Measurements from ENCODE around the gene TBC1D12. TPM values are rescaled to one million over a fixed set of nuclear protein-coding genes. Genes with fewer than 3 reads are reported as not detected.
"Not testable (repeated sequence)": the region's sequence is repeated elsewhere in the genome, so short reads cannot be mapped to it uniquely, and the experiment has no call there.

TBC1D12 gene
- total RNA-seq, 2 experiments from 2014 or later, result 0.55 to 0.93 TPM

- POLR2A ChIA-PET, result no interaction called here
- CTCF ChIA-PET, result interaction anchor here (0.5 kb wide), 1 partner anchor 1326 kb away, joined by 4 read pairs; no protein-coding TSS in a partner anchor
These were observed 119.2 kb downstream of the TBC1D12 start for GRCh38 chr10:94521276-94522250.

- CTCF ChIA-PET, result no interaction called here
- POLR2A ChIA-PET, result no interaction called here
These were observed 121.8 kb downstream of the TBC1D12 start for GRCh38 chr10:94524146-94524545.

- CTCF ChIA-PET, result no interaction called here
These were observed 122.4 kb downstream of the TBC1D12 start for GRCh38 chr10:94524711-94525110.

DNA sequence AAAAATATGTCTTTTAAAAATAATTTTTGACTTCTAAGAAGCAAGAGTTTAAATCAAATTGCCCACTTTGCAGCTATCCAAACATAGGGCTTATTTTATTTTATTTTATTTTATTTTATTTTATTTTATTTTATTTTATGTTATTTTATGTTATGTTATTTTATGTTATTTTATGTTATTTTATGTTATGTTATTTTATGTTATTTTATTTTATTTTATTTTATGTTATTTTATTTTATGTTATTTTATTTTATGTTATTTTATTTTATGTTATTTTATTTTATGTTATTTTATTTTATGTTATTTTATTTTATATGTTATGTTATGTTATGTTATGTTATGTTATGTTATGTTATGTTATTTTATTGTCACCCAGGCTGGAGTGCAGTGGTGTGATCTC lies 129.2 kb downstream of the TBC1D12 start:
- POLR2A ChIA-PET, CTCF ChIA-PET: not testable (repeated sequence)

More at GRCh38 chr10:94524711-94525110, 122.4 kb downstream of the TBC1D12 start:
- POLR2A ChIA-PET, result no interaction called here

DNA sequence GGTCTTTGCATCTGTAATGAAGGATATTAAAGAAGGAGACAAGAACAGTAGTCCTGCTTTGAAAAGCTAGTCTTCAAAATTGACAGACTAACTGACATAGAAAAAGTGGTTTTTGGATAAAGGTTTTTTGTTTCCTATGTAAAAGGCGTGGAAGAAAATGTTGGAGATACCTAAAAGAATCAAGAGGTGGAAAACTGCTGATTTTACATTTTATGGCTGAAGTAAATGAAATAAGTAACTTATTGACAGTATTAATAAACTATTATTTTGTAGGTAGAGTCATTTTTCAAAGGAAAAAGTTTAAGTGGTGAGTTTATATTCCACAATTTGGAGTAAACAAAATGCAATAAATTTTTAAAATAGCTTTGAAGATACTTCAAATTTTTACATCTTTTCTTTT lies 130.7 kb downstream of the TBC1D12 start:
- CTCF ChIA-PET, result no interaction called here
- POLR2A ChIA-PET, result no interaction called here

DNA sequence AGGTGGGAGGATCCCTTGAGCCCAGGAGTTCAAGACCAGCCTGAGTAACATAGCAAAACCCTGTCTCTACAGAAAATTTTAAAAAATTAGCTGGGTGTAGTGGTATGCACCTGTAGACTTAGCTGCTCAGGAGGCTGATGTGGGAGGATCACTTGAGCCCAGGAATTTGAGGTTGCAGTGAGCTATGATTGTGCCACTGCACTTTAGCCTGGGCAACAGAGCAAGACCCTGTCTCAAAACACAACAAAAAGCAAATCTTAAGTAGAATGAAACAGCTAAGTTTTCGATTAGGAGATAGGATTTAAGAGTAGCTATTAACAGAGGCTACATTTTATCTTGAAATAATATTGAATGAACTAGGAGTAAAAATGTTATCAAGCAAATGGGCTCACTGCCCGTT lies 139.9 kb downstream of the TBC1D12 start:
- CTCF ChIA-PET, result not testable (repeated sequence)
- POLR2A ChIA-PET, result interaction anchor here (0.8 kb wide), 1 partner anchor 20 kb away, joined by 8 read pairs; no protein-coding TSS in a partner anchor

DNA sequence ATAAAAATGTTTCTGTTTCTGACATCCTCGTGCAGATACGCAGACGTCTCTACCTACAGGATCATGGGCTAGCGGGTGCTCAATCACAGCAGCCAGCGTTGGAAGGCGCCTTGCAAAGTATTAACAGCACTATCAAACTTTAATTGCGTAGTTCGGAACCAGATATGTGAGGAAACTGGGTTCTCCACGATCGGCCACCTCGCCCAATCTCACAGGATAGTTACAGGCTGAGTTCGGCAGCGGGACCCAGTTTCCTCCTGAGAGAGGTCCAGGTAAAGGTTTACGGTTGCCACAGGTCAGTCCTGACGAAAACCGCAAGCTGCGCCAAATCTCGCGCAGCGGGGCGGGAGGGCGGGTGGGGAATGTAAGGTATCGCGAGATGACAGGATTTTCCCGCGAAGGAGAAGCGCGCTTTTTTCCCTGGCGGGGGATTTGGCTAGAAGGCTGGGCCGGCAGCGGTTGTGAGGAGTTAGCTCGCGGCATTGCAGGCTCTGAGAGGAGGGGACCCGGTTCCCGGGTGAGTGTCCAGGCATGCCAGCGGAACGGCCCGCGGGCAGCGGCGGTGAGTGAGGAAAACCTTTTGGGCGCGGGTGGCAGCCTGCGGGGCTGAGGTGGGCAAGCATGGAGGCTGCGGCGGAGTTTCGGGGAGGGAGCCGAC lies 143.2 kb downstream of the TBC1D12 start, which contains the start of gene HELLS:
TSS of gene HELLS (plus strand) at position 398 of the 658 bp plus-strand sequence. CDS start at position 532, 134 bp downstream.
- ChIA-PET CTCF (interaction anchor here (0.6 kb wide), 1 partner anchor 15 kb away, joined by 3 read pairs; no protein-coding TSS in a partner anchor), POLR2A (no interaction called here)

- ChIA-PET CTCF (no interaction called here), POLR2A (no interaction called here)
These were observed 143.9 kb downstream of the TBC1D12 start for GRCh38 chr10:94546049-94546900.

DNA sequence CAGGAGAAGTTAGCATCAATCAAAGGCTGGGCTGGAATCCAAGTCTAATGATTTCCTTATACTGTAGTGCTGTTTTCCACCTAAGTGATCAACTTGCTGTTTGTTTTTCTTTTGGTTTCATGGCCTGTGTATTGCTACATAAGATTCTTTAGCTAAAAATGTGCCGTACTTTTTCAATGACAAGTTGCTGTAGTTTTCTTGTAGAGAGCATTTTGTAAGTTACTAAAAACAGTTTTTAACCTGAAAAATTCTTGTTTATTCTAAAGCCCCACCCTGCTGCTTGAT lies 144.5 kb downstream of the TBC1D12 start:
- CTCF ChIA-PET, result no interaction called here

GRCh38 chr10:94549221-94549620 lies 146.9 kb downstream of the TBC1D12 start:
- CTCF ChIA-PET, result no interaction called here
- POLR2A ChIA-PET, result no interaction called here

More for the DNA sequence above, 144.5 kb downstream of the TBC1D12 start:
- POLR2A ChIA-PET, result no interaction called here

DNA sequence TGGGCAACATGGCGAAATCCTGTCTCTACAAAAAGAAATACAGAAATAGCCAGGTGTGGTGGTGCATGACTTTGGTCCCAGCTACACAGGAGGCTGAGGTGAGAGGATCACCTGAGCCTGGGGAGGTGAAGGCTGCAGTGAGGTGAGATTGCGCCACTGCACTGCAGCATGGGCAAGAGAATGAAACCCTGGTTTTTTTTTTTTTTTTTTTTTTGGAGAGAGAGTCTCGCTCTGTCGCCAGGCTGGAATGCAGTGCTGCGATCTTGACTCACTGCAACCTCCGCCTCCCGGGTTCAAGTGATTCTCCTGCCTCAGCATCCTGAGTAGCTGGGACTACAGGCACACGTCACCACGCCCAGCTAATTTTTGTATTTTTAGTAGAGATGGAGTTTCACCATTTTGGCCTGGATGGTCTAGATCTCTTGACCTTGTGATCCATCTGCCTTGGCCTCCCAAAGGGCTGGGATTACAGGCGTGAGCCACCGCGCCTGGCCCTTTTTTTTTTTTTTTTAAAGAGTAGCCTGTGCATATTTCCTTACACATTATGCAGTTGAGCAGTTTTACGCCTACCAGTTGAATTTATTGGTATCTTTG lies 165.5 kb downstream of the TBC1D12 start:
- POLR2A ChIA-PET, result not testable (repeated sequence)
- CTCF ChIA-PET, result interaction anchor here (0.7 kb wide), 1 partner anchor 100 kb away, joined by 3 read pairs; no protein-coding TSS in a partner anchor

- CTCF ChIA-PET, result no interaction called here
- POLR2A ChIA-PET, result interaction anchor here (1.0 kb wide), 1 partner anchor 8 kb away, joined by 3 read pairs; no protein-coding TSS in a partner anchor
These were observed 168.7 kb downstream of the TBC1D12 start for GRCh38 chr10:94571081-94571480.

DNA sequence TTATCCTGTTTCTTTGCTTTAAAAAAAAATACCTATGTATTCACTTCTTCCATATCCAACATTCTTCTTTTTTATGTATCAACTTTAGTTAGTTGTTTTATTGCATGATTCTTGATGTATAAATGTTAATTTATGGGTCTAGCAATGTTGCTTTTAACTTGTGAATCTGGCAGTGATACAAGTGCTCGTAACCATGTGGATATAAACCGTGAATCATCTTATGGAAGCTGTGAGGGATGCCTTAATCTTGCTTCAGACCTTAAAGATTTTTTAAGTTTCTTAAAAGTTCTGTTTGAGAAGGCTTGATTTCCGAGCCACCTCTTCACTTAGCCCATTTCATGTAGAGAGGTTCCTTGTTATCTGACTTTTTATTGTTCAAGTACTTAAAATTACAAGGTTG lies 169.2 kb downstream of the TBC1D12 start:
- POLR2A ChIA-PET, result interaction anchor here (1.0 kb wide), 1 partner anchor 8 kb away, joined by 3 read pairs; no protein-coding TSS in a partner anchor
- CTCF ChIA-PET, result no interaction called here

GRCh38 chr10:94578790-94579189 lies 176.4 kb downstream of the TBC1D12 start:
- ChIA-PET CTCF (no interaction called here), POLR2A (interaction anchor here (1.2 kb wide), 1 partner anchor 8 kb away, joined by 3 read pairs; no protein-coding TSS in a partner anchor)

GRCh38 chr10:94583124-94583523 lies 180.8 kb downstream of the TBC1D12 start:
- ChIA-PET CTCF (no interaction called here), POLR2A (no interaction called here)

Other genes starting within 250 kb of the TBC1D12 start
- gene NOC3L, start 39.6 kb upstream of the TBC1D12 start, total RNA-seq, result 10 to 100 TPM; 54.4 to 55.8 TPM
- 100 to 1,000 TPM; 151 to 152 TPM for gene HELLS, start 143.2 kb downstream of the TBC1D12 start, total RNA-seq

Data from activated CD8-positive, alpha-beta memory T cell treated with anti-CD3 and anti-CD28 coated beads for 36 hours (primary cell).